Fibroblast of the aortic adventitia (primary cell): ENCODE measurements around the gene ZNF766. TPM values are rescaled to one million over a fixed set of nuclear protein-coding genes. Genes with fewer than 3 reads are reported as not detected.

Experiments
- DNase-seq: peaks from one replicate; pipeline ENCODE4 v3.0.0-alpha.2; 2010; ENCODE audit warnings: low read depth
- H3K4me3 ChIP-seq: 2 replicates; pipeline ENCODE4 v1.5.1; 2011; ENCODE audit warnings: low read depth, mild to moderate bottlenecking, control low read depth, low read length, moderate library complexity
- total RNA-seq: library from RNA; depleted of rRNA; stranded (reverse); fragments of >200 nt; gene quantifications from 2 replicates; pipeline ENCODE4 v1.2.3, GENCODE V29; 2012; ENCODE audit warnings: low replicate concordance
- TF ChIP-seq, protein P1 (sequence below): IDR thresholded peaks from 2 replicates; pipeline ENCODE4 v1.5.1; 2011; ENCODE audit warnings: mild to moderate bottlenecking, low read length, control low read depth, inconsistent platforms; ENCODE audit not compliant: insufficient read depth

ZNF766 gene
- total RNA-seq, 1 donor, result 13.9 TPM

DNA sequence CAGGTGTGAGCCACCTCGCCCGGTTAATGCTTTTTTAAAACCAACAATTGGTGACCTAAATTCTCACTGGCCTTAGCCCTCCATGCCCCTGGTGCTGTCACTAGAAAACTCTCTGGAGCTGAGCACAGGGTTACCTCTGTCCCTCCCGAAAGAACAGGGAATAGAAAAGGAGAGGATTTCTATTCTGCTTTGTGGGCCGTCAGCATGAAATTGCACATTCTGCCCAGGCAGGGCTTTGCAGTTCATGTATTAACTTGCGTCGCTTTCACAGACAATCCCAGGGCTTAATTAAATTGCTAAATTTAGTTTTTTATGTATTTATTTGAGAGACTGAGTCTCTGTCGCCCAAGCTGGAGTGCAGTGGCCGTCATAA, 27.0 kb downstream of the ZNF766 start:
- H3K4me3 ChIP-seq, result peak overlapping the region; percentile 73
- DNase-seq, result no peak
- TF ChIP-seq, protein P1, sequence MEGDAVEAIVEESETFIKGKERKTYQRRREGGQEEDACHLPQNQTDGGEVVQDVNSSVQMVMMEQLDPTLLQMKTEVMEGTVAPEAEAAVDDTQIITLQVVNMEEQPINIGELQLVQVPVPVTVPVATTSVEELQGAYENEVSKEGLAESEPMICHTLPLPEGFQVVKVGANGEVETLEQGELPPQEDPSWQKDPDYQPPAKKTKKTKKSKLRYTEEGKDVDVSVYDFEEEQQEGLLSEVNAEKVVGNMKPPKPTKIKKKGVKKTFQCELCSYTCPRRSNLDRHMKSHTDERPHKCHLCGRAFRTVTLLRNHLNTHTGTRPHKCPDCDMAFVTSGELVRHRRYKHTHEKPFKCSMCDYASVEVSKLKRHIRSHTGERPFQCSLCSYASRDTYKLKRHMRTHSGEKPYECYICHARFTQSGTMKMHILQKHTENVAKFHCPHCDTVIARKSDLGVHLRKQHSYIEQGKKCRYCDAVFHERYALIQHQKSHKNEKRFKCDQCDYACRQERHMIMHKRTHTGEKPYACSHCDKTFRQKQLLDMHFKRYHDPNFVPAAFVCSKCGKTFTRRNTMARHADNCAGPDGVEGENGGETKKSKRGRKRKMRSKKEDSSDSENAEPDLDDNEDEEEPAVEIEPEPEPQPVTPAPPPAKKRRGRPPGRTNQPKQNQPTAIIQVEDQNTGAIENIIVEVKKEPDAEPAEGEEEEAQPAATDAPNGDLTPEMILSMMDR, result no peak

DNA sequence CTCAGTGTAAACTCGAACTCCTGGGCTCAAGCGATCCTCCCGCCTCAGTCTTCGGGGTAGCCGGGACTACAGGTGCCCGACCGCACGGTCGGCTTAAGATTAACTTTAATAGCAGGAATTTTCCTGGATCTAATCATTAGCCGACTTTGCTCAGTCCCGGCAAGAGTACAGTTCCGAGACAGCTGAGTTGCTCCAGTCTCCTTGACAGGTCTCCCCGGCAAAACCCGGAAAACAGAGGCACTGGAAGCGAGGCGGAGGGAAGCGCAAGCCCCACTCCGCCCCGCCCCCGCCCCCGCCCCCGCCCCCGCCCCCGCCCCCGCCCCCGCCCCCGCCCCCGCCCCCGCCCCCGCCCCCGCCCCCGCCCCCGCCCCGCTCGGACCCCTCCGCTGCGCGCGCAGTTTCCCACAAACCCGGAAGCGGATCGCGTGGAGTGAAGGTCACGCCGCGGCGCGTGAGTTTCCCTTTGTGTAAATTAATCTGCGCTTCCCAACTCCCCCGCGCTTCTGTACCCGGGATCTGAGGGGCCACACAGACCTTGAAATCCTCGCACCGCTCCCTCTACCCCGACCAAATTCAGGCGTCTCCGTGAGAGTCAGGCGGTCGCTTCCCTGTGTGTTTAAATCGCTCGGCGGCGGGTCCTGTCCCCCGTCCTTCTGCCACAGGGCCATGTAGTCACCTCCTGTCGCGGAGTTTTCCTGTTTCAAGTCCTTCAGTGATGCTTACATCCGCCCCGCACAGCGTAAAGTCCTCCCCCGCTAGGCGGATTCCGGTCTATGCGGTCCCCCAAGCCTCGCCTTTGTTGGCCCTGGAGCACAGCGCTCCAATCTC, 27.6 kb downstream of the ZNF766 start, which contains the start of gene ZNF480:
TSS of gene ZNF480 (plus strand) at position 397 of the 828 bp plus-strand sequence. CDS start 3,244 bp downstream, outside the sequence.
- H3K4me3 ChIP-seq, result peak within 1 kb of the TSS; percentile 98
- TF ChIP-seq, protein P1, result peak; percentile 30
- DNase-seq, result peak; percentile 73

DNA sequence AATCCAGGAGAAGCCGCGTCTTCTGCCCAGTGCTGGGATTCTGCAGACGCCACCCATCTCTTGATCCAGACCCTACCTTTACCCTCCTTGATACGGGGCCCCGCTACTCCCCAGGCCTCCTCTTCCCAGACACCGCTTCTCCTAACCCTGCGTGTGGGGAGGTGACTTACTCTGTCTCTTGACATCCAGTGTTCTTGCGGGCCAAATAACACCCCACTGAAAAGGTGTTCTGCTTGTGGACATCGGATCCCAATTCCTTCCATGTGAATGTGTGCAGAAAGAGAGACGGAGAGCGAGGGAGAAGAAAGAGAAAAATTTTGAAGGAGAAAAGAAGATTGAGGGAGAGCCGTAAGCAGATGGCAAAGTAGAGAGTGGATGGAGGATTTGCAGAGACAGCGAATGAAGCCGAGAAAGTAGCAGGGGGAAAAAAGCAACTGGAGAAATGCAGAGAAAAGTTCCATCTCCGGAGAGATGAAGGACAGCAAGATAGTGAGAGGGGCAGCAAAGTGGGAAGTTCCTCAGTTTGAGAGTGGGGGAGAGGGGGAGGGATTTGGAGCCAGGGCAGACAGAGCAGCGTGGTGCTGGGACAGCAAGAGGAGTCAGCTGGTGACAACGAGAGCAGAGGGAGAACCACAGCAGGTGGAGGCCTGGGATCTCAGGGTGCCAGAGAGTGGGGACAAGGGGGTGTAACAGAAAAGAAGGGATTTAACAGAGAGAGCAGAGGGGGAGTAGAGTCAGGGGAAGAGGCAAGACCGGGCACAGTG, 28.4 kb downstream of the ZNF766 start:
- H3K4me3 ChIP-seq, result peak overlapping the region; percentile 98
- no peak for DNase-seq
- TF ChIP-seq, protein P1, result no peak

DNA sequence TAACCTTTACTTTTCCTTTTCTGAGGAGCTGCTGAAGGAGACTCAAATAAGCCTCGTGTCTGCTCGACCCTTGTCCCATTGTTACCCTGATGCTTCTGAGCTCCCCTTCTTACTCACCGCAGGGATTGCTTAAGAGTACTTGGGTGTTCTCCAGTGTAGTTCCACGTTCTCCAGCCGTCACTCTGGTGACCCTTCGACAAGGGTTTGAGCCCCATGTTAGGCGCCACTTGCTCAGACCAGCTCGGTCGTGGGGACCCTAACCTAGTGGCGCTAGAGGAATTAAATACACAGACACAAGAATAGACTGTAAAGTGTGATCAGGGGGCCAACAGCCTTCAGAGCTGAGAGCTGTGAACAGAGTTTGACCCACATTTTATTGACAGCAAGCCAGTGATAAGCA, 37.9 kb downstream of the ZNF766 start:
- DNase-seq, result peak; percentile 19
- no peak overlapping the region for H3K4me3 ChIP-seq
- TF ChIP-seq, protein P1, result no peak

DNA sequence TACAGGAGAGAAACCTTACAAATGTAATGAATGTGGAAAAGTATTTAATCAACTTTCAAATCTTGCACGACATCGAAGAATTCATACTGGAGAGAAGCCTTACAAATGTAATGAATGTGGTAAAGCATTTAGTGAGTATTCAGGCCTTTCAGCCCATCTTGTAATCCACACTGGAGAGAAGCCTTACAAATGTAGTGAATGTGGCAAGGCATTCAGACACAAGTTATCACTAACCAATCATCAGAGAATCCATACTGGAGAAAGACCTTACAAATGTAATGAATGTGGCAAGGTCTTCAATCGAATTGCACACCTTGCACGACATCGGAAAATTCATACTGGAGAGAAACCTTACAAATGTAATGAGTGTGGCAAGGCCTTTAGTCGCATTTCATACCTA, 53.0 kb downstream of the ZNF766 start:
- TF ChIP-seq, protein P1, result no peak
- no peak for DNase-seq
- no peak overlapping the region for H3K4me3 ChIP-seq

DNA sequence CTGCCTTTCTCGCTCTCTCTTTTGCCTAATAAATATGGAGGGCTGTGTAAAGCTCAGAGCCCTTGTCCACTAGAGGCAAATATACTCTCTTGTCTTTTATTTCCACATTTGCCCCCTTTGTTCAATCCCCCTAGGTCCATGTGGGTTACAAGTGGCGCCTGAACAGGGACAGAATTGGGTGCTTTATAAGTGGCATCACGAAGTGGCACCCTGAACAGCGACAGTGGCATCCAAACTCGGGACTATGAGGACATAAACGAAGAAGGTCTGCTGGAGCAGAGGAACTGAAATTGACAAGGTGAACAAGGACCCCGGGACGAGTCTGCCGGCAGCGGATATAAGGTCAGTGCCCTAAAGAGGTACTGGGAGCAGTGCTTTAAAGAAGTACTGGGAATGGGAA, 62.4 kb downstream of the ZNF766 start:
- TF ChIP-seq, protein P1, result no peak

More for the DNA sequence above, 62.4 kb downstream of the ZNF766 start:
- peak; percentile 4 for DNase-seq
- no peak overlapping the region for H3K4me3 ChIP-seq
